PC-3 (cell line): ENCODE data around the gene TUBA3E. TPM values are rescaled to one million over a fixed set of nuclear protein-coding genes. Genes with fewer than 3 reads are reported as not detected.
"Not testable (repeated sequence)": the region's sequence is repeated elsewhere in the genome, so short reads cannot be mapped to it uniquely, and the experiment has no call there.

ENCODE experiments used
- ATAC-seq: fragments of 200-7000 bp; cut with Tn5 transposase; 2 replicates; pipeline ENCODE4 v1.9.1; 2020; ENCODE audit warnings: mild to moderate bottlenecking, moderate library complexity
- BruUV-seq: library from RNA; stranded (reverse); fragments of 400-500 nt; replicated peaks from 2 replicates; lab custom pipeline; 2021; lab: Mats Ljungman, UMichigan
- CTCF ChIA-PET: fragments of 300-600 bp; sonication (Branson Sonifier 250); formaldehyde crosslinking; loops from one replicate; lab custom pipeline; 2022; ENCODE audit warnings: antibody characterized with exemption; lab: Charles Lee
- POLR2A ChIA-PET: fragments of 300-600 bp; sonication (Branson Sonifier 250); formaldehyde crosslinking; loops from one replicate; lab custom pipeline; 2022; ENCODE audit warnings: antibody characterized with exemption; ENCODE audit not compliant: unreplicated experiment; lab: Charles Lee
- DNase-seq: peaks from one replicate; pipeline ENCODE4 v3.0.0-alpha.2; 2015
- H2AFZ ChIP-seq: fragments of 300-600 bp; sonication (generic); 2 replicates; pipeline ENCODE4 v1.6.0; 2016; ENCODE audit warnings: antibody characterized with exemption, low read length
- H3F3A ChIP-seq: fragments of 300-600 bp; sonication (generic); one replicate; pipeline ENCODE4 v1.6.0; 2017; ENCODE audit warnings: antibody characterized with exemption, low read length, control low read depth, mild to moderate bottlenecking; ENCODE audit not compliant: unreplicated experiment
- H3K27ac ChIP-seq: fragments of 300-600 bp; sonication (generic); 2 replicates; pipeline ENCODE4 v1.5.1; 2016; ENCODE audit warnings: mild to moderate bottlenecking, low read length
- H3K27me3 ChIP-seq: fragments of 300-600 bp; sonication (generic); 2 replicates; pipeline ENCODE4 v1.6.1; 2016; ENCODE audit warnings: low read length, mixed read lengths
- H3K36me3 ChIP-seq: fragments of 300-600 bp; sonication (generic); 2 replicates; pipeline ENCODE4 v1.6.1; 2016; ENCODE audit warnings: low read depth, mixed run types, low read length, mixed read lengths
- H3K4me1 ChIP-seq: fragments of 300-600 bp; sonication (generic); 2 replicates; pipeline ENCODE4 v1.5.1; 2016; ENCODE audit warnings: low read length; ENCODE audit not compliant: insufficient read depth
- H3K4me2 ChIP-seq: fragments of 300-600 bp; sonication (generic); 2 replicates; pipeline ENCODE4 v1.6.0; 2016; ENCODE audit warnings: low read length
- H3K4me3 ChIP-seq: fragments of 300-600 bp; sonication (generic); 2 replicates; pipeline ENCODE4 v1.5.1; 2016; ENCODE audit warnings: mild to moderate bottlenecking, low read length, mixed read lengths
- H3K79me2 ChIP-seq: fragments of 300-600 bp; sonication (generic); 2 replicates; pipeline ENCODE4 v1.6.1; 2017; ENCODE audit warnings: low read length, mixed read lengths
- H3K9ac ChIP-seq: fragments of 300-600 bp; sonication (generic); 2 replicates; pipeline ENCODE4 v1.6.0; 2016; ENCODE audit warnings: mild to moderate bottlenecking, low read length
- H3K9me2 ChIP-seq: fragments of 300-600 bp; sonication (generic); replicated peaks from 2 replicates; pipeline ENCODE4 v1.6.1; 2016; ENCODE audit warnings: mixed run types, low read length, mixed read lengths
- H3K9me3 ChIP-seq: fragments of 300-600 bp; sonication (generic); 2 replicates; pipeline ENCODE4 v1.6.1; 2016; ENCODE audit warnings: low read length, mixed read lengths
- H4K20me1 ChIP-seq: fragments of 300-600 bp; sonication (generic); 2 replicates; pipeline ENCODE4 v1.6.1; 2016; ENCODE audit warnings: low read length, mixed read lengths
- EZH2 ChIP-seq: fragments of 300-600 bp; sonication (generic); IDR thresholded peaks from one replicate; pipeline ENCODE4 v1.6.1; 2017; ENCODE audit warnings: antibody characterized with exemption, mild to moderate bottlenecking, low read length; ENCODE audit not compliant: unreplicated experiment
- EZH2phosphoT487 ChIP-seq: fragments of 300-600 bp; sonication (generic); IDR thresholded peaks from 2 replicates; pipeline ENCODE4 v1.6.1; 2018; ENCODE audit warnings: mild to moderate bottlenecking, antibody characterized with exemption, low read length, borderline replicate concordance
- intact Hi-C: fragments of 100-400 bp; cut with micrococcal nuclease; formaldehyde crosslinking; loops from 2 replicates; pipeline ENCODE4 v1.9.0; 2023
- total RNA-seq: library from RNA; depleted of rRNA; stranded (reverse); fragments of >200 nt; gene quantifications from 2 replicates; pipeline ENCODE4 v1.2.3, GENCODE V29; 2014
- TF ChIP-seq, protein P1 (sequence below): fragments of 300-600 bp; sonication (generic); conservative IDR thresholded peaks from 2 replicates; pipeline ENCODE4 v1.5.1; 2017; ENCODE audit warnings: antibody characterized with exemption, low read depth, mild to moderate bottlenecking, low read length

TUBA3E gene
- total RNA-seq, 1 experiment from 2014 or later, result not detected

DNA sequence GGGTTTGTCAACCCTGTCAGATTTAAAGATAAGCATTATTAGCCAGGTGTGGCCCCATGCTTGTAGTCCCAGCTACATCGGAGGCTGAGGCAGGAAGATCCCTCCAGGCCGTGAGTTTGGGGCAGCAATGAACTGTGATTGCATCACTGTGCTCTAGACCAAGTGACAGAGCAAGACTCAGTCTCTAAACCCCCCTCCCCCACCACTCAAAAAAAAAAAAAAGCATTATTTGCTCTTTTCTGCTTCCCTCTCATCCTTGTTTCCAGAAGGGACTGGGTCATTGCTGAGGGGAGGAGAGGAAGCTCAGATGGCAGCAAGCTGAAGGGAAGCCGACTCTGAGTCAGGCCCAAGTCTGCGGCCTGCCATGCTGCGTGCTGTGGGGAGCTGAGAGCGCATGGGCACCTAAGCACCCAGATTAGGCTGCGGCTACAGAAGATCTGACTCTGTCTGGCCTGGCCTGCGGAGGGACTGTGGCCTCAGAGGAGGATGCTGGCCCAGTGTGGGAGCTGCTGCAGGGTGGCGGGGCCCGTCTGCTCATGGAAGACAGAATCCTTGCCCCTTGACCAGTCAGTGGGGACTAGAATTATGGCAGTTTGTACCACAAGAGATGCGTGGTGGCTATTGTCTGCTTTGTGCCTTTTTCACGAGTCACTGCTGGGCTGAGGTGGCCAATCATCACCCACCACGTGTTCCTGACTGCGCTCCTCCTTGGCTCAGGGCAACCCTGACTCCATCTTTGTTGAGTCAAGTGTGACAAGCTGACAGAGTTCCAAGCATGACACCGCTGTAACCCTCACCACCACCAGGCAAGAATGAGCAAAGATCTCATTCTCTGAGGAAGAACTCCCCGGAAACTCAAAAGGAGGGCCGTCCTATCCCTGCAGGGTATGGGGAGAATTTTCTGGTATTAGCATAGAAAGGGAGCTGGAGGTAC, 10.1 kb downstream of the TUBA3E start:
- ATAC-seq, H3K9ac ChIP-seq, DNase-seq, H3K36me3 ChIP-seq, H3K9me3 ChIP-seq, H3K9me2 ChIP-seq, H4K20me1 ChIP-seq, POLR2A ChIA-PET, H3K27ac ChIP-seq, intact Hi-C loops, BruUV-seq, H3F3A ChIP-seq, CTCF ChIA-PET, H3K4me3 ChIP-seq, H2AFZ ChIP-seq, H3K4me2 ChIP-seq, H3K27me3 ChIP-seq: not testable (repeated sequence)
- Histone ChIP-seq H3K79me2 (peaks cover 17% of the 10 kb centered on the region), H3K4me1 (peaks cover 13% of the 10 kb centered on the region)

DNA sequence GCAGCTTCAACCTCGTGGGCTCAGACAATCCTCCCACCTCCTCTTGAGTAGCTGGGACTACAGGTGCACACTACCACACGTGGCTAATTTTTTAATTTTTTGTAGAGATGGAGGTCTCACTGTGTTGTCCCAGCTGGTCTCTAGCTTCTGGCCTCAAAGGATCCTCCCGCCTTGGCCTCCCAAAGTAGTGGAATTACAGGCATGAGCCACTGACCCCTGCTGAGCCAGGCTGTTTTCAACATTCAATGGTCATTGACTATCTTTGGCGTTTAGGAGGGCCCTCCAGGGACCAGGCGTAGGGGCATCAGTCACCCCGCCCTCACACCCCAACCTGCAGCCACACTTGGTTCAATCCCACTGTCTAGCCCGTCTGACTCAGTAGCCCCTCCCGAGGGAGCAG, 11.0 kb downstream of the TUBA3E start:
- no peaks in the 10 kb centered on the region for H3K27me3 ChIP-seq
- H3K9me2 ChIP-seq, result no peaks in the 10 kb centered on the region
- intact Hi-C loops, result no loop called here
- BruUV-seq, result no TSS peak
- H3K4me2 ChIP-seq, result no peak overlapping the region
- H3K79me2 ChIP-seq, result peaks cover 24% of the 10 kb centered on the region
- no peak overlapping the region for H3K9ac ChIP-seq
- no peak for ATAC-seq
- H3K4me3 ChIP-seq, result no peak overlapping the region
- H3K9me3 ChIP-seq, result no peaks in the 10 kb centered on the region
- H3K27ac ChIP-seq, result no peak overlapping the region
- H3F3A ChIP-seq, result no peaks in the 10 kb centered on the region
- peaks cover 13% of the 10 kb centered on the region for H3K4me1 ChIP-seq
- H3K36me3 ChIP-seq, result no peaks in the 10 kb centered on the region
- no peak overlapping the region for H2AFZ ChIP-seq
- POLR2A ChIA-PET, result no interaction called here
- CTCF ChIA-PET, result no interaction called here
- TF ChIP-seq EZH2phosphoT487 (no peak), EZH2 (no peak)
- TF ChIP-seq, protein P1, sequence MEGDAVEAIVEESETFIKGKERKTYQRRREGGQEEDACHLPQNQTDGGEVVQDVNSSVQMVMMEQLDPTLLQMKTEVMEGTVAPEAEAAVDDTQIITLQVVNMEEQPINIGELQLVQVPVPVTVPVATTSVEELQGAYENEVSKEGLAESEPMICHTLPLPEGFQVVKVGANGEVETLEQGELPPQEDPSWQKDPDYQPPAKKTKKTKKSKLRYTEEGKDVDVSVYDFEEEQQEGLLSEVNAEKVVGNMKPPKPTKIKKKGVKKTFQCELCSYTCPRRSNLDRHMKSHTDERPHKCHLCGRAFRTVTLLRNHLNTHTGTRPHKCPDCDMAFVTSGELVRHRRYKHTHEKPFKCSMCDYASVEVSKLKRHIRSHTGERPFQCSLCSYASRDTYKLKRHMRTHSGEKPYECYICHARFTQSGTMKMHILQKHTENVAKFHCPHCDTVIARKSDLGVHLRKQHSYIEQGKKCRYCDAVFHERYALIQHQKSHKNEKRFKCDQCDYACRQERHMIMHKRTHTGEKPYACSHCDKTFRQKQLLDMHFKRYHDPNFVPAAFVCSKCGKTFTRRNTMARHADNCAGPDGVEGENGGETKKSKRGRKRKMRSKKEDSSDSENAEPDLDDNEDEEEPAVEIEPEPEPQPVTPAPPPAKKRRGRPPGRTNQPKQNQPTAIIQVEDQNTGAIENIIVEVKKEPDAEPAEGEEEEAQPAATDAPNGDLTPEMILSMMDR, result no peak
- no peak for DNase-seq
- no peaks in the 10 kb centered on the region for H4K20me1 ChIP-seq

DNA sequence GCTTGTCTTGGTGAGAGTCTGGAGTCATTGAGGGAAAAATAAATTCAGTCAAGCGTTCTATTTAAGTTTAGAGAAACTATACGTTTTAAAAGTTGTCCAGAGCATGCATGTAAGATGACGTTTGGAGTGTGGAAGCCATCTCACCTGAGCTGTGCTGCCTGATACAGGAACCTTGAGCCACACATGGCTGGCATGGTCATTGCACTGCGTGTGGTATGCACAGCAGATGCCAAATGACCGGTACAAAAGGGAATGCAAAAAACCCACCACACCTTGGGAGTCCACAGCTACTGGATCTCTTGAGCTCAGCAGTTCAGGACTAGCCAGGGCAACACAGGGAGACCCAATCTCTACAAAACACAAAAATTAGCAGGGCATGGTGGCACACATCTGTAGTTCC, 11.8 kb downstream of the TUBA3E start:
- no TSS peak for BruUV-seq
- TF ChIP-seq EZH2phosphoT487, result no peak
- no peak for TF ChIP-seq EZH2
- TF ChIP-seq, protein P1, result no peak
- H3K4me1 ChIP-seq, result peaks cover 13% of the 10 kb centered on the region
- DNase-seq (peak; percentile 6), ATAC-seq (no peak)
- H3K4me3 ChIP-seq, result no peak overlapping the region
- H3K9me2 ChIP-seq, result no peaks in the 10 kb centered on the region
- no peaks in the 10 kb centered on the region for H4K20me1 ChIP-seq
- CTCF ChIA-PET, result no interaction called here
- H3K4me2 ChIP-seq, result no peak overlapping the region
- H3K27me3 ChIP-seq, result no peaks in the 10 kb centered on the region
- H3F3A ChIP-seq, result no peaks in the 10 kb centered on the region
- no peaks in the 10 kb centered on the region for H3K36me3 ChIP-seq
- H3K27ac ChIP-seq, result no peak overlapping the region
- H3K79me2 ChIP-seq, result peaks cover 26% of the 10 kb centered on the region
- intact Hi-C loops, result no loop called here
- H2AFZ ChIP-seq, result no peak overlapping the region
- POLR2A ChIA-PET, result no interaction called here
- H3K9me3 ChIP-seq, result no peaks in the 10 kb centered on the region
- H3K9ac ChIP-seq, result no peak overlapping the region
